GM19043 (cell line): ENCODE measurements around the gene MYH3.
"Not testable (repeated sequence)": the region's sequence is repeated elsewhere in the genome, so short reads cannot be mapped to it uniquely, and the experiment has no call there.

ENCODE experiments used
- ATAC-seq: cut with Tn5 transposase; IDR thresholded peaks from one replicate; pipeline ENCODE4 v1.9.1; 2021; ENCODE audit warnings: low read depth; ENCODE audit not compliant: unreplicated experiment

Gene MYH3

GRCh38 chr17:10657148-10657547 lies at the start of gene MYH3:
Gene MYH3 (minus strand): TSS chr17:10657309. CDS start chr17:10655064, 2,245 bp downstream.
- ATAC-seq: no peak

- ATAC-seq: no peak
Observed at GRCh38 chr17:10705727-10706126, 48.6 kb upstream of the MYH3 start.

GRCh38 chr17:10702574-10702973 lies 45.5 kb upstream of the MYH3 start:
- no peak for ATAC-seq

- no peak for ATAC-seq
Observed at GRCh38 chr17:10699856-10700255, 42.7 kb upstream of the MYH3 start.

GRCh38 chr17:10698096-10698818 lies 41.1 kb upstream of the MYH3 start:
- ATAC-seq: no peak

- peak; percentile 92 for ATAC-seq
Observed at GRCh38 chr17:10697092-10698081, 40.3 kb upstream of the MYH3 start, which contains the start of the genes ADPRM and SCO1. Gene ADPRM (plus strand): TSS chr17:10697594. CDS start chr17:10704927, 7,333 bp downstream. Gene SCO1 (minus strand): TSS chr17:10697533. CDS start chr17:10697507, 26 bp downstream.

GRCh38 chr17:10695875-10696407 lies 38.8 kb upstream of the MYH3 start:
- ATAC-seq: not testable (repeated sequence)

- no peak for ATAC-seq
Observed at GRCh38 chr17:10687499-10687898, 30.4 kb upstream of the MYH3 start.

- no peak for ATAC-seq
Observed at GRCh38 chr17:10683853-10684252, 26.7 kb upstream of the MYH3 start.

GRCh38 chr17:10681866-10682446 lies 24.8 kb upstream of the MYH3 start:
- no peak for ATAC-seq

- ATAC-seq: no peak
Observed at GRCh38 chr17:10674704-10675103, 17.6 kb upstream of the MYH3 start.

GRCh38 chr17:10673312-10673711 lies 16.2 kb upstream of the MYH3 start:
- no peak for ATAC-seq

GRCh38 chr17:10668775-10669174 lies 11.7 kb upstream of the MYH3 start:
- ATAC-seq: no peak

- ATAC-seq: no peak
Observed at GRCh38 chr17:10666906-10667305, 9.8 kb upstream of the MYH3 start.

GRCh38 chr17:10664571-10664970 lies 7.5 kb upstream of the MYH3 start:
- ATAC-seq: no peak

- no peak for ATAC-seq
Observed at GRCh38 chr17:10663231-10663630, 6.1 kb upstream of the MYH3 start.

GRCh38 chr17:10661437-10661836 lies 4.3 kb upstream of the MYH3 start:
- ATAC-seq: no peak

- ATAC-seq: no peak
Observed at GRCh38 chr17:10657879-10658278, 770 bp upstream of the MYH3 start.

- ATAC-seq: no peak
Observed at GRCh38 chr17:10653987-10654386, 3.1 kb downstream of the MYH3 start.

GRCh38 chr17:10652984-10653659 lies 4.0 kb downstream of the MYH3 start:
- ATAC-seq: no peak
